Right lung (tissue), 5 donors: ENCODE data around the gene RNF13. TPM values are rescaled to one million over a fixed set of nuclear protein-coding genes. Genes with fewer than 3 reads are reported as not detected.
"Not testable (repeated sequence)": the region's sequence is repeated elsewhere in the genome, so short reads cannot be mapped to it uniquely, and the experiment has no call there.

Experiments
- DNase-seq, 2 donors: peaks; one replicate each; pipeline ENCODE4 v3.0.0-alpha.2; 2013
- polyA plus RNA-seq, 5 donors: library from polyadenylated mRNA; unstranded; fragments of 120-200 nt; gene quantifications; one replicate each; pipeline versions ENCODE4 v1.2.1 to v1.2.3, GENCODE V29; 2013; ENCODE audit warnings: inconsistent platforms in 1 of 5, low replicate concordance in 1 of 5; ENCODE audit not compliant: insufficient read length in 5 of 5, insufficient read depth in 1 of 5

RNF13 gene
- polyA plus RNA-seq, 5 donors = 57.4 to 84.6 (median 79.5) TPM

DNA sequence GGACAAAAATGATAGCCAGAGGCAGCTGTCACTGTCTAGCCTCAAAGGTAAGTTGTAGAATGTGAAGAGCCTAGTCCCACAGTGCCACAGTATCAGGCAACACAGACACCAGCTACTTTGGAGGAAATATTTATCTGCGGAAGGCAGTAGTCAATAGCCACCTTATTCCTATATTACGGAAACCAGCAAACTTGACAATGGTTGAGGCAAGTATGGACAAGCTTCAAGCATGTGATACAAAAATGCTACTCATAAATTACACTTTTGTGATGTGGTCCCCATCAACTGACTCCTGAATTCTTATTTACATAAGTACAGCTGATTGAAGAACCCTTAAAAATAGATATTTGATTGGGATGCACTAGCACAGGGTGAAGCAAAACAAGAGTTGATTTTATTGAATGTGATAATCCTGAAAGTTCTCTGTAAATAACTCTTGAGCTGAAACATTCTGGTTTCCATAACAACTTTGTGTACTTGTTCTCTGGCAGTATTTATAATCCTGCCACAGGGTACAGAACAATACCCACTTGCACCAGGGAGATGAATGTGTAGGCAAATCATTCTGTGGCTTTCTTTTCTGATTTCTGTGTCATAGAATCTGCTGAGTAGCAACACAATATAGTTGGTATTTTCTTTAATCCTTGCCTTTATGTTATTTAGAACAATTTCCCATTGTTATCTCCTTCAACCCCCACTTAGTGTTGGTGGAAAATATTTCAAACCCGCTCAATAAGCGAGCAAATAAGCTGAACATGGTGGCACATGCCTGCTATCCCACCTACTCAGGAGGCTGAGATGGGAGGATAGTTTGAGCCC is 20.4 kb upstream of the RNF13 start, which contains the start of gene ANKUB1:
Gene ANKUB1, minus strand, starts transcription at position 103 of the 819 bp plus-strand sequence. CDS start 188 bp downstream, outside the sequence.
- DNase-seq = no peak

DNA sequence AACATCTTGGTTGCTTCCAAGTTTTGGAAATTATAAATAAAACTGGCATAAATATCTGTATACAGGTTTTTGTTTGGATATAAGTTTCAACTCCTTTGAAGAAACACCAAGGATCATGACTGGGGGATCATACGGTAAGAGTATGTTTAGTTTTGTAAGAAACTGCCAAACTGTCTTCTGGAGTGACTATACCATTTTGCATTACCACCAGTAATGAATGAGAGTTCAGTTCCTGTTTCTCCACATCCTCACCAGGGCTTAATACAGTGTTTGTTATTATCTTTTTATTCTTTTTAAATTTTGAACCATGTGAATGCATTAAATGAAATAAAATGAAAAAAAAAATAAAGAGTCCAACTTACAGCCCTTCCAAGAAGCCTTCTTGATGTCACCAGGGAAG is 17.0 kb upstream of the RNF13 start:
- DNase-seq = no peak

GRCh38 chr3:149800693-149801092 is 12.3 kb upstream of the RNF13 start:
- no peak for DNase-seq

DNA sequence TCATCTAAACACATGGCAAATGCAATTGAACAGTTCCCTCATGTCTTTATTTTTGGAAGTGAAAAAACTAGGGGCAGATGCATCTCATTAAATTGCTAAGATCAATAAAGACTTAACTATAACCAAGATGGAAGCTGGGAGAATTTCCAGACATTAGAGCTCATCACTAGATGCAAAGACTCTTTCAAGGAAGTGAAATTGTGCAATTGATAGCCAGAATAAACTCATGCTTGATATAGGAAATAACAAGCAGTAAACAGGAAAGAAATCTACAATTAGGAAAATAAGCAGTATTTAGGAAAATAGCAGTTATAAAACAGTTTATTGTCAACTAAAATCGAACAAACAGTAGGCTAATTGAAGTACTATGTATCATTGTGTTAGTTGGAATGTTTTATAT is 11.8 kb upstream of the RNF13 start:
- no peak for DNase-seq

GRCh38 chr3:149801639-149802038 is 11.4 kb upstream of the RNF13 start:
- no peak for DNase-seq

GRCh38 chr3:149806171-149806778 is 6.7 kb upstream of the RNF13 start:
- no peak for DNase-seq

GRCh38 chr3:149808209-149808829 is 4.7 kb upstream of the RNF13 start:
- DNase-seq = peak; percentile 48 to 61

- DNase-seq = no peak
Observed at GRCh38 chr3:149809699-149810098, 3.3 kb upstream of the RNF13 start.

DNA sequence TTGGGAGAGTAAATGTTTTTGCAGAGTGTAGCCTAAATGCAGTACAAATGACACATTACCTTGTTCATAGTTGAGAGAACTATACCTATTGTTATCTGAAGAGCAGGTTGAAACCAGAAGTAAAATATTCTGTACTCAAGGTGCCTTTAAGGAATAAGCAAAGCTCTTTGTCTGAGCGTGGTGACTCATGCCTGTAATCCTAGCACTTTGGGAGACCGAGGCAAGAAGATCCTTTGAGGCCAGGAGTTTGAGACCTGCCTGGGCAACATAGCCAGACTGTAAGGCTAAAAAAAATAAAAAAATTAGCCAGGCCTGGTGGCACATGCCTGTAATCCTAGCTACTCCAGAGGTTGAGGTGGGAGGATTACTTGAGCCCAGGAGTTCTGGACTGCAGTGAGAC is 2.2 kb upstream of the RNF13 start:
- DNase-seq = no peak

GRCh38 chr3:149812165-149812605 is 830 bp upstream of the RNF13 start:
- no peak for DNase-seq

DNA sequence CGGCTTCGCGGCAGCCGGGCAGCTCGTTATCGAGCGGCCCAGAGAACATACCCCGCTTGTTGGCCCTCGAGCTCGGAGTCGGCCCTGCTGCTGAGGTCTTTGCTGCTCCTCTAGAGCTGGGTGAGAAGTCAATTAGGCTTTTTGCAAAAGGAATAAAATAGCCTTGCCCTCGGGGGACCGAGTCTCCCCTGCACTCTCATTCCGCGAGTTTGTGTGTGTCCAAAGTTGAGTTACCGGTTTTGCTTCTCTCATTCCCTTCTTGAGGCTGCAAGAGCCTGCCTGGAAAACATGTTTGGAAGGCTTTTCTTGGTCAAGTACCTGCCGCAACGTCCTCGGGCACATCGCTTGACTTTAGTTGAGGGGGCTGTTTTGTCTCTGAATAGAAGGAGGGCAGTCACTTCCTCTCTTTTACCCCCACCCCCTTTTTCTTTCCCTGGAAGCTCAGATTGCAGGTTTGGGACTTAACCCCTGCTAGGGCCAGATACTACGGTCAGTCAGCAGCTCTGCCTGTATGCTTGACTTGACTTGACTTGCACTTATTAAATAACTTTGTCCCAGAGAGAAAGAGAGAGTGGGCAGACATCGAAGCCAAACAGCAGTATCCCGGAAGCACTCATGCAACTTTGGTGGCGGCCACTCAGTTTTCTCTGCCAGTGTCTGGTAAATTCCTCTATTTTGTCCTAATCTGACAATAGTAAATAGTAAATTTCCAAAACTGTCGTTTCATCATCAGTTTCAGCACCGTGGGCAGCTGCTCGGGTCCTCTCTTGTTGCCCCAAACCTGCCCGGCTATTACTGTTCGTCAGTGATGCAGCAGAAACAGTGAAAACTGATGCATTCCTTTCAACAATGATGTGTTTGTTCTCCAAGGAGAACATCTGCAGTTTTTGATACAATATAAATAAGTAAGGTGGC is 609 bp downstream of the RNF13 start:
- peak; percentile 18 to 64 for DNase-seq

GRCh38 chr3:149815321-149815720 is 2.3 kb downstream of the RNF13 start:
- no peak for DNase-seq

- no peak for DNase-seq
Observed at GRCh38 chr3:149815728-149816127, 2.7 kb downstream of the RNF13 start.

GRCh38 chr3:149816311-149816710 is 3.3 kb downstream of the RNF13 start:
- DNase-seq = no peak

DNA sequence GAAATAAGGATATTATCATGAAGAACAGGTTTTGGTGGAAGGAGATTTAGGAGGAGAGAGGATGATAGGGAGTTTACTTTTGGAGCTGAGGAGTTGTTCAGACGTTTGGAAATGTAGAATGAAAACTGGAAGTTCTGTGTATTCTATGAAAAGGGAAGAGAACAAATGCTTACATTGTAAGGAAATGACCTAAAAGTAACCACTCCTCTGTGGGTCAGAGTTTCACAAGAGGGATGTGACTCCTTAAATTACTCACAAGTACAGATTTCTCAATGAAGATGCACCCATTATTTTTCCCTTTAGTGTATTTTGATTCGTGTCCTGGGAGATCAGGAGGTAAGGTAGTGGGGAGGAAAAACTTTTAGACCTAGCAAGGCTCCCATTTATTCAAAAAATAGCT is 4.0 kb downstream of the RNF13 start:
- no peak for DNase-seq

- DNase-seq = no peak
Observed at GRCh38 chr3:149819432-149819831, 6.4 kb downstream of the RNF13 start.

GRCh38 chr3:149820183-149820582 is 7.2 kb downstream of the RNF13 start:
- DNase-seq = no peak

DNA sequence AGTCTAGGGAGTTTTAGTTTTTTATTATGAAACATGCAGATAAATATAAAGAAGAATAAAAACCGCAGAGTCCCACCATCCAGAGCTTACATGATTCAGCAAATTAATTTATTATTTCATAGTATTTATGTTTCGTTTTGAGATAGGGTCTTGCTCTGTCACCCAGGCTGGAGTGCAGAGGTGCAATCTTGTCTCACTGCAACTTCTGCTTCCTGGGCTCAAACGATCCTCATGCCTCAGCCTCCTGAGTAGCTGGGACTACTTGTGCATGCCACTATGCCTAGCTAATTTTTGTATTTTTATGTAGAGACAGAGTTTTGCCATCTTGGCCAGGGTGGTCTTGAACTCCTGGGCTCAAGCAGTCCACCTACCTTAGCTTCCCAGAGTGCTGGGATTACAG is 13.6 kb downstream of the RNF13 start:
- no peak for DNase-seq

- no peak for DNase-seq
Observed at GRCh38 chr3:149828390-149828789, 15.4 kb downstream of the RNF13 start.

- not testable (repeated sequence) for DNase-seq
Observed at GRCh38 chr3:149829631-149830030, 16.6 kb downstream of the RNF13 start.

DNA sequence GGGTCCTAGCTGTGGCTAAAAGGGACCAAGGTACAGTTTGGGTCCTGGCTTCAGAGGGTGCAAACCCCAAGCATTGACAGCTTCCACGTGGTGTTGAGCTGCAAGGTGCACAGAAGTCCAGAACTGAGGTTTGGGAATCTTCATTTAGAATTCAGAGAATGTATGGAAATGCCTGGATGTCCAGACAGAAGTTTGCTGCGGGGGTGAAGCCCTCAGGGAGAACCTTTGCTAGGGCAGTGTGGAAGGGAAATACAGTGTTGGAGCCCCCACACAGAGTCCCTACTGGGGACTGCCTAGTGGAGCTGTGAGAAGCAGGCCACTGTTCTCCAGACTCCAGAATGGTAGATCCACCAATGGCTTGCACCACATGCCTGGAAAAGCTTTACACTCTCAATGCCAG is 17.9 kb downstream of the RNF13 start:
- no peak for DNase-seq

DNA sequence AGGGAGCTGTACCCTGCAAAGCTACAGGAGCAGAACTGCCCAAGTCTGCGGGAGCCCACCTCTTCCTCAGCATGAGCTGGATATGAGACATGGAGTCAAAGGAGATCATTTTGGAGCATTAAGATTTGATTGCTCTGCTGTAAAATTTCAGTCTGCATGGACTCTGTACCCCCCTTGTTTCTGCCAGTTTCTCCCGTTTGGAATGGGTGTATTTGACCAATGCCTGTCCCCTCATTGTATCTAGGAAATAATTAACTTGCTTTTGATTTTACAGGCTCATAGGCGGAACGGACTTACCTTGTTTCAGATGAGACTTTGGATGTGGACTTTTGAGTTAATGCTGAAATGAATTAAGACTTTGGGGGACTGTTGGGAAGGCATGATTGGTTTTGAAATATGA is 18.3 kb downstream of the RNF13 start:
- no peak for DNase-seq
